ENCODE data around the gene FRY.

DNA sequence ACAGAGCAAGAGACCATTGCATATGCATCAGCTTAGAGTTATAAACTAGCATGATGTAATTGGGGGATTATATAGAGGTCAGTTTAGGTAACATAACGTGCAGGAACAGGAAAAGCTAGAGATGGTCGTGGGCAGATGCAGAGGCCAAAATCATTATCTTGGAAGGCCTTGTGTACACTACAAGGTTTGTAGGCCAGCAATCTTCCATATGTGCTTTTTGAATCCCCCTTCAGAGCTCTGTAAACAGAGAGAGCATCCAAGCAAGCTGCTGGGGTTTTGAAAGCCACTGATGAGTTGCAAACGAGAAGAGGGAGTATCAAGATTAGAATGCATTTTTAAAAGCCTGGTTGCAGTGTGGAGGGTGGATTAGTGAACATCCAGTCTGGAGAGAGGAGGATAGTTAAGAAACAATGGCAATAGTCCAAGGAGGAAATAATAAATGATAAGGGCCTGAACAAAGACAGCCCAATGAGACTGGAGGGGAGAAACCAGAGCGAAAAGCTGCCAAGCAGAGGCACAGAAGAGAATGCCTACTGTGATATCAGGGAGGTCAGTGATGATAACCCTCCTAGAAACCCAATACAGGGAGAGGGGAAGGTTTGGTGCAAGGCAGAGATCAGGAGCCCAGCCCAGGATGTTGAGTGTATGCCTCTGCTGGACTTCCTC lies 174.0 kb downstream of the FRY start:
- no peak for TF ChIP-seq EZH2 (IDR thresholded peaks at IDR 0.05; ENCODE audit: low read length, unreplicated experiment)
- TF ChIP-seq, protein P1, sequence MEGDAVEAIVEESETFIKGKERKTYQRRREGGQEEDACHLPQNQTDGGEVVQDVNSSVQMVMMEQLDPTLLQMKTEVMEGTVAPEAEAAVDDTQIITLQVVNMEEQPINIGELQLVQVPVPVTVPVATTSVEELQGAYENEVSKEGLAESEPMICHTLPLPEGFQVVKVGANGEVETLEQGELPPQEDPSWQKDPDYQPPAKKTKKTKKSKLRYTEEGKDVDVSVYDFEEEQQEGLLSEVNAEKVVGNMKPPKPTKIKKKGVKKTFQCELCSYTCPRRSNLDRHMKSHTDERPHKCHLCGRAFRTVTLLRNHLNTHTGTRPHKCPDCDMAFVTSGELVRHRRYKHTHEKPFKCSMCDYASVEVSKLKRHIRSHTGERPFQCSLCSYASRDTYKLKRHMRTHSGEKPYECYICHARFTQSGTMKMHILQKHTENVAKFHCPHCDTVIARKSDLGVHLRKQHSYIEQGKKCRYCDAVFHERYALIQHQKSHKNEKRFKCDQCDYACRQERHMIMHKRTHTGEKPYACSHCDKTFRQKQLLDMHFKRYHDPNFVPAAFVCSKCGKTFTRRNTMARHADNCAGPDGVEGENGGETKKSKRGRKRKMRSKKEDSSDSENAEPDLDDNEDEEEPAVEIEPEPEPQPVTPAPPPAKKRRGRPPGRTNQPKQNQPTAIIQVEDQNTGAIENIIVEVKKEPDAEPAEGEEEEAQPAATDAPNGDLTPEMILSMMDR (conservative IDR thresholded peaks at IDR 0.05; ENCODE audit: low read depth, low read length): no peak
- TF ChIP-seq EZH2phosphoT487 (IDR thresholded peaks at IDR 0.05; ENCODE audit: borderline replicate concordance, low read length): no peak

Measured in PC-3 (cell line).